ENCODE results near the gene RNF212B. TPM values are rescaled to one million over a fixed set of nuclear protein-coding genes. Genes with fewer than 3 reads are reported as not detected.
A peak's percentile ranks its signal among the peaks of the same experiment; 100 is the strongest.

RNF212B gene
- total RNA-seq, 1 experiment from 2014 or later: not detected

- DNase-seq (ENCODE audit: low read depth): peak; percentile 100
Measured at GRCh38 chr14:23320584-23321571, 83.1 kb downstream of the RNF212B start, which contains the start of gene PABPN1. Gene PABPN1, plus strand, starts transcription at chr14:23321457. Its CDS starts 13 bp downstream, at chr14:23321470.

GRCh38 chr14:23321572-23322547 lies 84.1 kb downstream of the RNF212B start:
- peak; percentile 68 for DNase-seq (ENCODE audit: low read depth)

Other genes with a start within 250 kb of the RNF212B start
- 4.6 and 7.8 TPM in 2 replicates for gene C14orf93, start 227.8 kb upstream of the RNF212B start, total RNA-seq (2014; rRNA removed; shearing (Covaris generic))
- 476 and 523 TPM in 2 replicates for gene PSMB5, start 203.0 kb upstream of the RNF212B start, total RNA-seq (2014; rRNA removed; shearing (Covaris generic))
- not detected in 2 replicates for gene PSMB11, start 195.7 kb upstream of the RNF212B start, total RNA-seq (2014; rRNA removed; shearing (Covaris generic))
- gene CDH24, start 180.4 kb upstream of the RNF212B start, total RNA-seq (2014; rRNA removed; shearing (Covaris generic)): 4.2 and 5.5 TPM in 2 replicates
- gene ACIN1, start 142.8 kb upstream of the RNF212B start, total RNA-seq (2014; rRNA removed; shearing (Covaris generic)): 62.3 and 79.3 TPM in 2 replicates
- 66.5 and 80.1 TPM in 2 replicates for gene C14orf119, start 142.4 kb upstream of the RNF212B start, total RNA-seq (2014; rRNA removed; shearing (Covaris generic))
- not detected in 2 replicates for gene CIROP, start 132.9 kb upstream of the RNF212B start, total RNA-seq (2014; rRNA removed; shearing (Covaris generic))
- not detected in 2 replicates for gene CEBPE, start 118.7 kb upstream of the RNF212B start, total RNA-seq (2014; rRNA removed; shearing (Covaris generic))
- gene SLC7A8, start 54.3 kb upstream of the RNF212B start, total RNA-seq (2014; rRNA removed; shearing (Covaris generic)): 0.91 TPM in 1 of 2 replicates, not detected in the other
- 5.8 and 6.9 TPM in 2 replicates for gene HOMEZ, start 48.2 kb downstream of the RNF212B start, total RNA-seq (2014; rRNA removed; shearing (Covaris generic))
- gene PPP1R3E, start 64.9 kb downstream of the RNF212B start, total RNA-seq (2014; rRNA removed; shearing (Covaris generic)): 1.5 and 2.6 TPM in 2 replicates
- 7.4 and 16.8 TPM in 2 replicates for gene BCL2L2, start 68.9 kb downstream of the RNF212B start, total RNA-seq (2014; rRNA removed; shearing (Covaris generic))
- gene PABPN1, start 83.5 kb downstream of the RNF212B start, total RNA-seq (2014; rRNA removed; shearing (Covaris generic)): 92.2 and 127 TPM in 2 replicates
- gene SLC22A17, start 115.0 kb downstream of the RNF212B start, total RNA-seq (2014; rRNA removed; shearing (Covaris generic)): 13.8 and 13.9 TPM in 2 replicates
- gene EFS, start 127.2 kb downstream of the RNF212B start, total RNA-seq (2014; rRNA removed; shearing (Covaris generic)): 0.80 and 1.4 TPM in 2 replicates
- gene IL25, start 134.9 kb downstream of the RNF212B start, total RNA-seq (2014; rRNA removed; shearing (Covaris generic)): not detected in 2 replicates
- not detected in 2 replicates for gene CMTM5, start 139.1 kb downstream of the RNF212B start, total RNA-seq (2014; rRNA removed; shearing (Covaris generic))
- gene MYH6, start 170.3 kb downstream of the RNF212B start, total RNA-seq (2014; rRNA removed; shearing (Covaris generic)): not detected in 2 replicates
- not detected in 2 replicates for gene MYH7, start 197.7 kb downstream of the RNF212B start, total RNA-seq (2014; rRNA removed; shearing (Covaris generic))
- 176 and 177 TPM in 2 replicates for gene NGDN, start 231.8 kb downstream of the RNF212B start, total RNA-seq (2014; rRNA removed; shearing (Covaris generic))

All from Daoy (cell line).